PC-9 (cell line): ENCODE data around the gene UBR4. TPM values are rescaled to one million over a fixed set of nuclear protein-coding genes. Genes with fewer than 3 reads are reported as not detected.

ENCODE experiments used
- BruUV-seq: library from RNA; stranded (reverse); fragments of 400-500 nt; replicated peaks from 2 replicates; lab custom pipeline; 2021; lab: Mats Ljungman, UMichigan
- CTCF ChIA-PET: fragments of 300-600 bp; sonication (Branson Sonifier 250); formaldehyde crosslinking; loops from one replicate; lab custom pipeline; 2022; ENCODE audit warnings: antibody characterized with exemption; lab: Charles Lee
- POLR2A ChIA-PET: fragments of 300-600 bp; sonication (Branson Sonifier 250); formaldehyde crosslinking; loops from one replicate; lab custom pipeline; 2022; ENCODE audit warnings: antibody characterized with exemption; ENCODE audit not compliant: unreplicated experiment; lab: Charles Lee
- DNase-seq, 2 experiments: peaks; one replicate each; pipeline versions ENCODE4 v3.0.0 to v3.0.0-alpha.2; 2015 to 2022; ENCODE audit warnings: mixed read lengths in 1 of 2
- H2AFZ ChIP-seq: fragments of 200-600 bp; sonication (generic); 2 replicates; pipeline ENCODE4 v1.8.1; 2017; ENCODE audit warnings: antibody characterized with exemption
- H3F3A ChIP-seq: fragments of 200-600 bp; sonication (generic); 2 replicates; pipeline ENCODE4 v1.8.1; 2017; ENCODE audit warnings: antibody characterized with exemption, mild to moderate bottlenecking, low read depth; ENCODE audit not compliant: insufficient read depth
- H3K27ac ChIP-seq: fragments of 200-600 bp; sonication (generic); 2 replicates; pipeline ENCODE4 v1.6.1; 2016; ENCODE audit warnings: mixed run types
- H3K27me3 ChIP-seq: fragments of 200-600 bp; sonication (generic); 2 replicates; pipeline ENCODE4 v1.6.1; 2016; ENCODE audit warnings: low read depth, mixed run types; ENCODE audit not compliant: insufficient read depth
- H3K36me3 ChIP-seq: fragments of 200-600 bp; sonication (generic); 2 replicates; pipeline ENCODE4 v1.6.1; 2016; ENCODE audit warnings: low read depth, mixed run types
- H3K4me1 ChIP-seq: fragments of 200-600 bp; sonication (generic); replicated peaks from 2 replicates; pipeline ENCODE4 v1.6.1; 2016; ENCODE audit warnings: mixed run types; ENCODE audit not compliant: insufficient read depth
- H3K4me2 ChIP-seq: fragments of 200-600 bp; sonication (generic); 2 replicates; pipeline ENCODE4 v1.6.1; 2017; ENCODE audit warnings: mixed run types
- H3K4me3 ChIP-seq: fragments of 200-600 bp; sonication (generic); 2 replicates; pipeline ENCODE4 v1.6.1; 2016; ENCODE audit warnings: mixed run types
- H3K79me2 ChIP-seq: fragments of 200-600 bp; sonication (generic); 2 replicates; pipeline ENCODE4 v1.6.1; 2017; ENCODE audit warnings: low read depth, mixed run types
- H3K9me2 ChIP-seq: fragments of 200-600 bp; sonication (generic); 2 replicates; pipeline ENCODE4 v1.8.1; 2017; ENCODE audit warnings: mild to moderate bottlenecking; ENCODE audit not compliant: insufficient read depth
- H3K9me3 ChIP-seq: fragments of 200-600 bp; sonication (generic); 2 replicates; pipeline ENCODE4 v1.8.1; 2016; ENCODE audit warnings: low read depth; ENCODE audit not compliant: insufficient read depth
- H4K20me1 ChIP-seq: fragments of 200-600 bp; sonication (generic); 2 replicates; pipeline ENCODE4 v1.8.1; 2017; ENCODE audit not compliant: insufficient read depth
- EZH2 ChIP-seq: fragments of 200-600 bp; sonication (generic); IDR thresholded peaks from 2 replicates; pipeline ENCODE4 v1.8.0; 2017; ENCODE audit warnings: antibody characterized with exemption, low read depth
- intact Hi-C: fragments of 100-400 bp; cut with micrococcal nuclease; formaldehyde crosslinking; loops from one replicate; pipeline ENCODE4 v1.10.0; 2022; ENCODE audit not compliant: unreplicated experiment
- total RNA-seq: library from RNA; stranded (reverse); gene quantifications from 2 replicates; pipeline ENCODE4 v1.2.3, GENCODE V29; 2021
- TF ChIP-seq, protein P1 (sequence below): fragments of 200-600 bp; sonication (generic); conservative IDR thresholded peaks from 2 replicates; pipeline ENCODE4 v1.6.1; 2017; ENCODE audit warnings: mixed run types, antibody characterized with exemption, mild to moderate bottlenecking, moderate library complexity

Gene UBR4
- total RNA-seq, 1 experiment from 2014 or later: 117 TPM

DNA sequence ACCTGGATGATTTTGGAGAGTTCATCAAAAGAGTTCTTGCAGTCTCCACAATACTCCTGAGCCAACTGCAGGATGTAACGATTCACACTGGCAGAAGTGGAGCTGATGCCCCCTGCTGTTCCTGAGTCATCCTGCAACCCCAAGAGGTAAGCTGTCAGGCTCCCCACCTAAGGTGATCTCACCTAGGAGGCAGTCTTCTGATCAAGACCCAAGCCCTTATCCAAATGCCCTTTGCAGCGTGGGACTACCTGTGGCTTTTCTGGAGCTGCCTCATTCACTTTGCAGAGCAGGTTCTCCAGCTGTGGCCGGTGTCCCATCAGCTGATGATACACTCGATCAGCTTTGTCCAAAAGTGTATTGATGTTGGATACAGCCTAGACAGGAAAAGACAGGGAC is 96.4 kb downstream of the UBR4 start:
- Histone ChIP-seq H3K9me3 (no peaks in the 10 kb centered on the region), H3K9me2 (no peaks in the 10 kb centered on the region), H3K27me3 (no peaks in the 10 kb centered on the region), H3K4me2 (no peak overlapping the region), H3K36me3 (peaks cover 15% of the 10 kb centered on the region; the same call in 1 of the 2 replicates), H2AFZ (no peak overlapping the region), H3K4me1 (no peaks in the 10 kb centered on the region), H3K79me2 (no peaks in the 10 kb centered on the region), H4K20me1 (no peaks in the 10 kb centered on the region), H3F3A (no peaks in the 10 kb centered on the region), H3K27ac (no peak overlapping the region), H3K4me3 (no peak overlapping the region)
- intact Hi-C loops: loop anchor here (1.0 kb wide), 1 partner anchor 229 kb away; no protein-coding TSS in a partner anchor
- POLR2A ChIA-PET: interaction anchor here (0.6 kb wide), 1 partner anchor 26 kb away, joined by 4 read pairs; no protein-coding TSS in a partner anchor
- DNase-seq: peak; percentile 36 to 63
- TF ChIP-seq EZH2: no peak
- TF ChIP-seq, protein P1, sequence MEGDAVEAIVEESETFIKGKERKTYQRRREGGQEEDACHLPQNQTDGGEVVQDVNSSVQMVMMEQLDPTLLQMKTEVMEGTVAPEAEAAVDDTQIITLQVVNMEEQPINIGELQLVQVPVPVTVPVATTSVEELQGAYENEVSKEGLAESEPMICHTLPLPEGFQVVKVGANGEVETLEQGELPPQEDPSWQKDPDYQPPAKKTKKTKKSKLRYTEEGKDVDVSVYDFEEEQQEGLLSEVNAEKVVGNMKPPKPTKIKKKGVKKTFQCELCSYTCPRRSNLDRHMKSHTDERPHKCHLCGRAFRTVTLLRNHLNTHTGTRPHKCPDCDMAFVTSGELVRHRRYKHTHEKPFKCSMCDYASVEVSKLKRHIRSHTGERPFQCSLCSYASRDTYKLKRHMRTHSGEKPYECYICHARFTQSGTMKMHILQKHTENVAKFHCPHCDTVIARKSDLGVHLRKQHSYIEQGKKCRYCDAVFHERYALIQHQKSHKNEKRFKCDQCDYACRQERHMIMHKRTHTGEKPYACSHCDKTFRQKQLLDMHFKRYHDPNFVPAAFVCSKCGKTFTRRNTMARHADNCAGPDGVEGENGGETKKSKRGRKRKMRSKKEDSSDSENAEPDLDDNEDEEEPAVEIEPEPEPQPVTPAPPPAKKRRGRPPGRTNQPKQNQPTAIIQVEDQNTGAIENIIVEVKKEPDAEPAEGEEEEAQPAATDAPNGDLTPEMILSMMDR: peak; percentile 54
- CTCF ChIA-PET: interaction anchor here (0.5 to 0.8 kb wide), 2 partner anchors 104 to 207 kb away, joined by 3 to 5 read pairs; no protein-coding TSS in a partner anchor
- no TSS peak for BruUV-seq

DNA sequence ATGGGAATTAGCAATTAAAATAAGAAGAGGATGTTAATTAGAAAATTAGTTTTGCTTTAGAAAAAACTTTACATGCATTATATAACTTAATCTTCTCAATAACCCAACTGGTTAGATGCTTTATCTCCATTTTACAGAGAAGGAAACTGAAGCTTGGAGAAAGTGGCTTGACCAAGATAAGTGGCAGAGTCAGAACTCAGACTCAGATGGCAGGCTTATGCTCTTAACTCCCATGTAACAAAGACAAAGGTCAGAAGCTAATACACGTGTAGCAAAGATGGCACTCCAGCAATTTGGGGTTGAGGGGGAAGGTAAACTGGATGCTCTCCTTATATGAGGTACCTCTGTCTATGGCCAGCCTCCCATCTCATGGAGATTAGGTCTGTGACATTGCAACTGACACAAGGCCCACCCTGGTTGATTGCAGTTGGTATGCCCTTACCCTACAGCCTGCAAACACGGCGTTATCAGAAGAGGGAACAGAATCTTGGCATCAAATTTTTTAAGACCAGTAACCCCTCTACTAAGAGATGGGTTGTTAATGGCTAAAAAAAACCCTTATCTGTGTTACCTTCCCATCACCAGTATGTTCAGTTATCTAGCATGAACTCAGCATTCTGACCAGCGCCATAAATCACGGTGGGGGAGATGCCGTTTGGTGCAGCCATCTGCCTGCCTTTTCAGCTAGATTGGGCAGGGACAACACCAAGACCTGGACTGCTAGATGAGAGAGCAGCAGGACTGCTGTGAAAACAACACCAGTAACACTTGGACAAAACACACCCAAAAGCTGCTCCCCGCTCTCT is 97.0 kb downstream of the UBR4 start:
- POLR2A ChIA-PET: no interaction called here
- Histone ChIP-seq H3K27ac (no peak overlapping the region), H3K4me1 (no peaks in the 10 kb centered on the region), H3F3A (no peaks in the 10 kb centered on the region), H3K9me2 (no peaks in the 10 kb centered on the region), H2AFZ (no peak overlapping the region), H3K79me2 (no peaks in the 10 kb centered on the region), H3K36me3 (peaks cover 13% of the 10 kb centered on the region; the same call in 1 of the 2 replicates), H3K4me2 (no peak overlapping the region), H3K4me3 (no peak overlapping the region), H3K9me3 (no peaks in the 10 kb centered on the region), H4K20me1 (no peaks in the 10 kb centered on the region), H3K27me3 (no peaks in the 10 kb centered on the region)
- DNase-seq: no peak
- intact Hi-C loops: loop anchor here (1.0 kb wide), 1 partner anchor 229 kb away; no protein-coding TSS in a partner anchor
- TF ChIP-seq, protein P1: no peak
- no peak for TF ChIP-seq EZH2
- BruUV-seq: no TSS peak
- CTCF ChIA-PET: interaction anchor here (0.5 to 0.6 kb wide), 2 partner anchors 103 to 109 kb away, joined by 3 to 4 read pairs; no protein-coding TSS in a partner anchor

DNA sequence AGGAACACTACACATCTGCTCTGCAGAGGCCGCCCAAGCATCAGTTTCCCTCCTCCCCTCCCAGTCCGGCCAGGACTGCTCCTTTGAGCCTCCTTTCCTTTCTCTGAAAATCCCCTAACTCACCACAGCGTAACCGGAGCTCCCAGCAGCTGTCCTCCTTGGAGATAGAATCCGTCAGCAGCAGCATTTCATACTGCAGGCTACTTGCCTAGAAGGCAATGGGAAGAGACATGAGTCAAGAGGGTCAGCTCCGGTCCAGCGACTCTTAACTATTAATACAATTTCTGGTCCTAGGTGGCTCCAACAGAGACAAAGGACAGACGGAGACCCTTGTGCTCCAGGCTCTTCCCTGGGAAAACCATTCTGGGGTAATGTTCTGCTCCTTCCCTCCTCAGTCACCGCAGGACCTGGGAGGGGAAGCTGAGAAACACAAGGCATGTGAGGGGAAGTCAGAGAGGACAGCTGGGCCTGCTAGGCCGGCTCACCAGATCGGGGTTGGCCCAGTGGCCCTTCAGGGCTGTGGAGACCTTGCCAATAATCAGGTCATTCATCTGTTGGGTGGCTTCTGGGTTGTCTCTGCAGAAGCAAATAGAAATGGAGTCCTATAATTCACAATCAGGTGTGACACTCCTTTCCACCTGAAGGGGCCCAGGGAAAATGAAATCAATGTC is 99.7 kb downstream of the UBR4 start:
- Histone ChIP-seq H3K79me2 (no peaks in the 10 kb centered on the region), H4K20me1 (no peaks in the 10 kb centered on the region), H3K27me3 (no peaks in the 10 kb centered on the region), H3K36me3 (peaks cover 3% of the 10 kb centered on the region; the same call in 1 of the 2 replicates), H3K27ac (no peak overlapping the region), H3K9me3 (no peaks in the 10 kb centered on the region), H3K4me2 (no peak overlapping the region), H3F3A (no peaks in the 10 kb centered on the region), H3K4me3 (no peak overlapping the region), H3K9me2 (no peaks in the 10 kb centered on the region), H3K4me1 (no peaks in the 10 kb centered on the region), H2AFZ (no peak overlapping the region)
- intact Hi-C loops: no loop called here
- POLR2A ChIA-PET: interaction anchor here (0.5 kb wide), 1 partner anchor 9 kb away, joined by 3 read pairs; no protein-coding TSS in a partner anchor
- BruUV-seq: no TSS peak
- CTCF ChIA-PET: interaction anchor here (0.6 kb wide), 1 partner anchor 188 kb away, joined by 3 read pairs; no protein-coding TSS in a partner anchor
- no peak for DNase-seq
- TF ChIP-seq EZH2: no peak
- TF ChIP-seq, protein P1: no peak
